IMR-90 (cell line): Measurements from ENCODE around the gene ARHGEF16.

Source experiments
- CEBPB ChIP-seq: IDR thresholded peaks from 2 replicates; pipeline ENCODE4 v1.6.1; 2012; ENCODE audit warnings: low read depth, low read length, improper control_type of control experiment
- CTCF ChIP-seq: conservative IDR thresholded peaks from 2 replicates; pipeline ENCODE4 v1.5.1; 2012; ENCODE audit warnings: mild to moderate bottlenecking, low read depth, low read length, improper control_type of control experiment
- ELK1 ChIP-seq: fragments of 150-350 bp; IDR thresholded peaks from 2 replicates; pipeline ENCODE4 v1.6.1; 2016; ENCODE audit warnings: low read depth, mild to moderate bottlenecking, low read length, moderate library complexity, borderline replicate concordance
- MAFK ChIP-seq: IDR thresholded peaks from 2 replicates; pipeline ENCODE4 v1.6.1; 2012; ENCODE audit warnings: low read depth, low read length, improper control_type of control experiment
- MXI1 ChIP-seq: IDR thresholded peaks from 2 replicates; pipeline ENCODE4 v1.6.1; 2012; ENCODE audit warnings: low read depth, mild to moderate bottlenecking, low read length, moderate library complexity, borderline replicate concordance
- POLR2A ChIP-seq: IDR thresholded peaks from 2 replicates; pipeline ENCODE4 v1.6.1; 2012; ENCODE audit warnings: mild to moderate bottlenecking, low read depth, low read length
- RAD21 ChIP-seq: IDR thresholded peaks from 2 replicates; pipeline ENCODE4 v1.6.1; 2012; ENCODE audit warnings: low read length, improper control_type of control experiment
- SMC3 ChIP-seq: fragments of 150-350 bp; IDR thresholded peaks from 2 replicates; pipeline ENCODE4 v1.6.1; 2016; ENCODE audit warnings: low read depth, mild to moderate bottlenecking, antibody characterized with exemption, low read length, moderate library complexity
- USF2 ChIP-seq: fragments of 150-350 bp; IDR thresholded peaks from 2 replicates; pipeline ENCODE4 v1.6.1; 2017; ENCODE audit warnings: mild to moderate bottlenecking, antibody characterized with exemption, low read length, low read depth

GRCh38 chr1:3465091-3465934 is 10.8 kb downstream of the ARHGEF16 start:
- TF ChIP-seq CTCF (no peak), POLR2A (no peak), USF2 (no peak), MAFK (no peak), SMC3 (no peak), MXI1 (no peak), RAD21 (no peak), ELK1 (no peak), CEBPB (no peak)
